Measurements from ENCODE around the gene UBL4B. TPM values are rescaled to one million over a fixed set of nuclear protein-coding genes. Genes with fewer than 3 reads are reported as not detected.

UBL4B gene
- total and polyA plus RNA-seq, 2 experiments from 2014 or later, result not detected

- Histone ChIP-seq H3K79me2 (ENCODE audit: insufficient read depth) (no peaks in the 10 kb centered on the region), H3K9me3 (ENCODE audit: low read depth) (no peaks in the 10 kb centered on the region), H3F3A (ENCODE audit: insufficient read depth) (no peaks in the 10 kb centered on the region), H3K9ac (no peak overlapping the region), H3K9me2 (ENCODE audit: insufficient read depth) (no peaks in the 10 kb centered on the region), H3K4me3 (no peak overlapping the region), H3K4me2 (ENCODE audit: unreplicated experiment) (no peak overlapping the region), H3K36me3 (ENCODE audit: low read depth) (no peaks in the 10 kb centered on the region), H4K20me1 (ENCODE audit: insufficient read depth) (no peaks in the 10 kb centered on the region), H3K27ac (no peak overlapping the region), H3K27me3 (replicated peaks; ENCODE audit: insufficient read depth) (no peaks in the 10 kb centered on the region), H2AFZ (no peak overlapping the region), H3K4me1 (ENCODE audit: insufficient read depth) (no peaks in the 10 kb centered on the region)
- peak; percentile 77 for DNase-seq
- TF ChIP-seq EZH2 (IDR thresholded peaks at IDR 0.05; ENCODE audit: insufficient read depth, poor library complexity, severe bottlenecking) (no peak), EZH2phosphoT487 (IDR thresholded peaks at IDR 0.05; ENCODE audit: insufficient read depth, low read depth) (no peak)
- in situ Hi-C loops (cut with MboI), result no loop called here
- WGBS, 2 experiments (ENCODE audit: low coverage in 1 of 2, low lambda C conversion rate in 2 of 2, missing lambda C conversion rate in 2 of 2), result 9 to 11% methylated on average over 8 of the region's 8 CpGs
These were observed 6.0 kb upstream of the UBL4B start for GRCh38 chr1:110106013-110106941.

GRCh38 chr1:110107867-110108469 is 4.3 kb upstream of the UBL4B start:
- H3K27me3 ChIP-seq (replicated peaks; ENCODE audit: insufficient read depth), result no peaks in the 10 kb centered on the region
- no peak overlapping the region for H3K4me2 ChIP-seq (ENCODE audit: unreplicated experiment)
- no peaks in the 10 kb centered on the region for H3K9me3 ChIP-seq (ENCODE audit: low read depth)
- in situ Hi-C loops (cut with MboI), result no loop called here
- H4K20me1 ChIP-seq (ENCODE audit: insufficient read depth), result no peaks in the 10 kb centered on the region
- H3K4me3 ChIP-seq, result no peak overlapping the region
- no peaks in the 10 kb centered on the region for H3F3A ChIP-seq (ENCODE audit: insufficient read depth)
- no peak overlapping the region for H3K27ac ChIP-seq
- H2AFZ ChIP-seq, result no peak overlapping the region
- TF ChIP-seq EZH2phosphoT487 (IDR thresholded peaks at IDR 0.05; ENCODE audit: insufficient read depth, low read depth) (no peak), EZH2 (IDR thresholded peaks at IDR 0.05; ENCODE audit: insufficient read depth, poor library complexity, severe bottlenecking) (no peak)
- H3K4me1 ChIP-seq (ENCODE audit: insufficient read depth), result no peaks in the 10 kb centered on the region
- no peaks in the 10 kb centered on the region for H3K36me3 ChIP-seq (ENCODE audit: low read depth)
- whole genome bisulfite sequencing, 2 experiments (ENCODE audit: low coverage in 1 of 2, low lambda C conversion rate in 2 of 2, missing lambda C conversion rate in 2 of 2), result 64 to 65% methylated on average over 7 of the region's 7 CpGs
- no peaks in the 10 kb centered on the region for H3K9me2 ChIP-seq (ENCODE audit: insufficient read depth)
- H3K79me2 ChIP-seq (ENCODE audit: insufficient read depth), result no peaks in the 10 kb centered on the region
- DNase-seq, result no peak
- no peak overlapping the region for H3K9ac ChIP-seq

DNA sequence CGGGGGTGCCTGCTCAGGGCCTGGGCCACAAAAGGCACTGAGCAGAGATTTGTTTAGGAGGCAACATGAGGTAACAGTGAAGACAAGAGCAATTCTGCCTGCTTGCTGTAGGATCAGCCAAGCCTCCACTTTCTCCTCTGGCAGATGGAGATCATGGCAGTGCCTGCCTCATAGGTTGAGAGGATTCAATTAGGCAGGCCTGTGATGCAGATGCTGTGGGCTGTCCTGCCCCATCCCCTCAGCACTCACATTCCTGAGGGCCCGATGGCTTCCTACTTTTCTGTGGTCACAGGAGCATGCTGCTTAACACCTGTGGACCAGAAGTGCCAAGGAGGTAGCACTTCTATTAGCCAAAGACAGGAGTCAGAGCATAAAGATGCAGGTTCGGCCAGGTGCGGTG is 1.2 kb upstream of the UBL4B start:
- H3F3A ChIP-seq (ENCODE audit: insufficient read depth), result no peaks in the 10 kb centered on the region
- no peak overlapping the region for H3K4me2 ChIP-seq (ENCODE audit: unreplicated experiment)
- H3K27ac ChIP-seq, result no peak overlapping the region
- TF ChIP-seq EZH2phosphoT487 (IDR thresholded peaks at IDR 0.05; ENCODE audit: insufficient read depth, low read depth) (no peak), EZH2 (IDR thresholded peaks at IDR 0.05; ENCODE audit: insufficient read depth, poor library complexity, severe bottlenecking) (no peak)
- H3K9me3 ChIP-seq (ENCODE audit: low read depth), result no peaks in the 10 kb centered on the region
- DNase-seq, result no peak
- H3K9ac ChIP-seq, result no peak overlapping the region
- no peak overlapping the region for H2AFZ ChIP-seq
- H3K4me3 ChIP-seq, result no peak overlapping the region
- in situ Hi-C loops (cut with MboI), result no loop called here
- H3K9me2 ChIP-seq (ENCODE audit: insufficient read depth), result no peaks in the 10 kb centered on the region
- H4K20me1 ChIP-seq (ENCODE audit: insufficient read depth), result no peaks in the 10 kb centered on the region
- WGBS, 2 experiments (ENCODE audit: low coverage in 1 of 2, low lambda C conversion rate in 2 of 2, missing lambda C conversion rate in 2 of 2), result 84% methylated on average over 4 of the region's 4 CpGs
- H3K36me3 ChIP-seq (ENCODE audit: low read depth), result no peaks in the 10 kb centered on the region
- H3K4me1 ChIP-seq (ENCODE audit: insufficient read depth), result no peaks in the 10 kb centered on the region
- H3K27me3 ChIP-seq (replicated peaks; ENCODE audit: insufficient read depth), result peaks cover 8% of the 10 kb centered on the region; the same call in 1 of the 2 replicates
- H3K79me2 ChIP-seq (ENCODE audit: insufficient read depth), result no peaks in the 10 kb centered on the region

GRCh38 chr1:110112656-110113055 is 413 bp downstream of the UBL4B start:
- Histone ChIP-seq H4K20me1 (ENCODE audit: insufficient read depth) (no peaks in the 10 kb centered on the region), H3K27me3 (replicated peaks; ENCODE audit: insufficient read depth) (peaks cover 8% of the 10 kb centered on the region; the same call in 1 of the 2 replicates), H3K4me3 (no peak overlapping the region), H3K9me2 (ENCODE audit: insufficient read depth) (no peaks in the 10 kb centered on the region), H3K4me1 (ENCODE audit: insufficient read depth) (no peaks in the 10 kb centered on the region), H3K27ac (no peak overlapping the region), H3K36me3 (ENCODE audit: low read depth) (no peaks in the 10 kb centered on the region), H3K4me2 (ENCODE audit: unreplicated experiment) (no peak overlapping the region), H3F3A (ENCODE audit: insufficient read depth) (no peaks in the 10 kb centered on the region), H2AFZ (no peak overlapping the region), H3K9me3 (ENCODE audit: low read depth) (no peaks in the 10 kb centered on the region), H3K9ac (no peak overlapping the region), H3K79me2 (ENCODE audit: insufficient read depth) (no peaks in the 10 kb centered on the region)
- in situ Hi-C loops (cut with MboI), result no loop called here
- TF ChIP-seq EZH2 (IDR thresholded peaks at IDR 0.05; ENCODE audit: insufficient read depth, poor library complexity, severe bottlenecking), result no peak
- no peak for TF ChIP-seq EZH2phosphoT487 (IDR thresholded peaks at IDR 0.05; ENCODE audit: insufficient read depth, low read depth)
- 82 to 86% methylated on average over 9 of the region's 9 CpGs for WGBS, 2 experiments (ENCODE audit: low coverage in 1 of 2, low lambda C conversion rate in 2 of 2, missing lambda C conversion rate in 2 of 2)
- no peak for DNase-seq
